GM23338 (cell line): ENCODE data around the gene GAA. TPM values are rescaled to one million over a fixed set of nuclear protein-coding genes. Genes with fewer than 3 reads are reported as not detected.

Experiments
- ATAC-seq: fragments of 200-7000 bp; cut with Tn5 transposase; 3 replicates; pipeline ENCODE4 v1.9.1; 2020
- DNase-seq: peaks from one replicate; pipeline ENCODE4 v3.0.0-alpha.2; 2015; ENCODE audit warnings: low spot score
- H2AFZ ChIP-seq: fragments of 200-600 bp; sonication (generic); 2 replicates; pipeline ENCODE4 v1.8.0; 2016; ENCODE audit warnings: antibody characterized with exemption, mild to moderate bottlenecking, moderate library complexity
- H3F3A ChIP-seq: fragments of 200-600 bp; sonication (generic); replicated peaks from 2 replicates; pipeline ENCODE4 v1.8.0; 2017; ENCODE audit warnings: antibody characterized with exemption, mixed run types, low read depth
- H3K27ac ChIP-seq: fragments of 200-600 bp; sonication (generic); 2 replicates; pipeline ENCODE4 v1.6.1; 2016; ENCODE audit warnings: low read depth
- H3K27me3 ChIP-seq: fragments of 200-600 bp; sonication (generic); 2 replicates; pipeline ENCODE4 v1.8.0; 2016; ENCODE audit warnings: mild to moderate bottlenecking, mixed run types, moderate library complexity; ENCODE audit not compliant: insufficient read depth
- H3K36me3 ChIP-seq: fragments of 200-600 bp; sonication (generic); 2 replicates; pipeline ENCODE4 v1.8.0; 2016; ENCODE audit warnings: mild to moderate bottlenecking; ENCODE audit not compliant: insufficient read depth
- H3K4me1 ChIP-seq: fragments of 200-600 bp; sonication (generic); 2 replicates; pipeline ENCODE4 v1.8.0; 2016; ENCODE audit warnings: mild to moderate bottlenecking, moderate library complexity; ENCODE audit not compliant: insufficient read depth
- H3K4me2 ChIP-seq: fragments of 200-600 bp; sonication (generic); 2 replicates; pipeline ENCODE4 v1.7.1; 2017; ENCODE audit warnings: mixed run types
- H3K4me3 ChIP-seq: fragments of 200-600 bp; sonication (generic); 2 replicates; pipeline ENCODE4 v1.6.1; 2016; ENCODE audit warnings: mixed run types
- H3K79me2 ChIP-seq: fragments of 200-600 bp; sonication (generic); replicated peaks from 2 replicates; pipeline ENCODE4 v1.8.0; 2017; ENCODE audit warnings: mild to moderate bottlenecking; ENCODE audit not compliant: insufficient read depth
- H3K9me2 ChIP-seq: fragments of 200-600 bp; sonication (generic); 2 replicates; pipeline ENCODE4 v1.8.0; 2017; ENCODE audit not compliant: insufficient read depth
- H4K20me1 ChIP-seq: fragments of 200-600 bp; sonication (generic); replicated peaks from 2 replicates; pipeline ENCODE4 v1.8.0; 2017; ENCODE audit warnings: mild to moderate bottlenecking; ENCODE audit not compliant: insufficient read depth
- H3K27ac Mint-ChIP-seq: 2 replicates; pipeline ENCODE4 v1.8.0; 2020; ENCODE audit warnings: inconsistent platforms, mild to moderate bottlenecking, moderate library complexity, mixed read lengths
- H3K27me3 Mint-ChIP-seq: 3 replicates; pipeline ENCODE4 v1.8.0; 2022; ENCODE audit warnings: low read depth, mild to moderate bottlenecking, moderate library complexity, mixed read lengths, inconsistent platforms; ENCODE audit not compliant: insufficient read depth, poor library complexity
- H3K36me3 Mint-ChIP-seq: 3 replicates; pipeline ENCODE4 v1.8.0; 2021; ENCODE audit warnings: low read depth, mild to moderate bottlenecking, inconsistent platforms, moderate library complexity, mixed read lengths
- H3K4me1 Mint-ChIP-seq: 3 replicates; pipeline ENCODE4 v1.8.0; 2020; ENCODE audit warnings: mild to moderate bottlenecking, inconsistent platforms, mixed read lengths
- H3K4me3 Mint-ChIP-seq: 3 replicates; pipeline ENCODE4 v1.8.0; 2021; ENCODE audit warnings: moderate library complexity, mild to moderate bottlenecking, inconsistent platforms, mixed read lengths
- H3K9me3 Mint-ChIP-seq: 3 replicates; pipeline ENCODE4 v1.8.0; 2020; ENCODE audit warnings: moderate library complexity, mild to moderate bottlenecking, inconsistent platforms, mixed read lengths
- CREB1 ChIP-seq: fragments of 250-450 bp; sonication (Bioruptor Pico); IDR thresholded peaks from 2 replicates; pipeline ENCODE4 v1.5.0; 2020; ENCODE audit warnings: low read depth, mild to moderate bottlenecking, moderate library complexity
- CTCF ChIP-seq, 2 experiments: fragments of 200-600 bp in 1 of 2; sonication (generic) in 1 of 2; conservative IDR thresholded peaks; 2 replicates each; pipeline versions ENCODE4 v1.5.1 to v1.6.1; 2016 to 2017; ENCODE audit warnings: antibody characterized with exemption in 2 of 2, low read depth in 2 of 2, mild to moderate bottlenecking in 2 of 2, moderate library complexity in 1 of 2
- ETS1 ChIP-seq: IDR thresholded peaks from 2 replicates; pipeline ENCODE4 v1.6.1; 2016; ENCODE audit warnings: antibody characterized with exemption
- EZH2 ChIP-seq: fragments of 200-600 bp; sonication (generic); IDR thresholded peaks from one replicate; pipeline ENCODE4 v1.8.0; 2017; ENCODE audit warnings: antibody characterized with exemption, mild to moderate bottlenecking, low read depth; ENCODE audit not compliant: unreplicated experiment
- NANOG ChIP-seq: IDR thresholded peaks from 2 replicates; pipeline ENCODE4 v1.6.1; 2016; ENCODE audit warnings: antibody characterized with exemption, borderline replicate concordance
- POLR2AphosphoS5 ChIP-seq: IDR thresholded peaks from 2 replicates; pipeline ENCODE4 v1.6.1; 2016; ENCODE audit warnings: antibody characterized with exemption, low read depth
- ZNF114 ChIP-seq: fragments of 250-450 bp; sonication (Bioruptor Pico); IDR thresholded peaks from 2 replicates; pipeline ENCODE4 v1.5.0; 2020; ENCODE audit warnings: mild to moderate bottlenecking, moderate library complexity
- ZNF462 ChIP-seq: fragments of 250-450 bp; sonication (Bioruptor Pico); IDR thresholded peaks from 2 replicates; pipeline ENCODE4 v1.5.0; 2020; ENCODE audit warnings: mild to moderate bottlenecking, moderate library complexity
- polyA plus RNA-seq: library from polyadenylated mRNA; unstranded; fragments of >200 nt; fragmentation: Nextera tagmentation; extraction: Ambion mirVana; gene quantifications from 2 replicates; pipeline ENCODE4 v1.2.1, GENCODE V29; 2016
- total RNA-seq: library from RNA; depleted of rRNA; stranded (reverse); fragments of >200 nt; shearing (Covaris generic); gene quantifications from 2 replicates; pipeline ENCODE4 v1.2.3, GENCODE V29; 2014

The GAA gene
- total and polyA plus RNA-seq, 2 experiments from 2014 or later, result 72.5 to 98.1 TPM

- TF ChIP-seq ZNF462 (CRISPR knock-in tag), result no peak
- no peak for TF ChIP-seq CTCF (conservative IDR thresholded peaks at IDR 0.05; ENCODE audit: low read depth in 2 of 2)
- TF ChIP-seq NANOG, result no peak
Measured at GRCh38 chr17:80116921-80117380, 15.6 kb downstream of the GAA start (continued).

GRCh38 chr17:80117491-80118401, 16.4 kb downstream of the GAA start:
- no peaks in the 10 kb centered on the region; the same call in 2 of the 3 replicates for H3K9me3 Mint-ChIP-seq
- no peak overlapping the region for H2AFZ ChIP-seq
- H3K4me1 Mint-ChIP-seq, result peaks cover 8% of the 10 kb centered on the region; the same call in 2 of the 3 replicates
- no peak overlapping the region for H3K4me2 ChIP-seq
- peaks cover 10% of the 10 kb centered on the region for H3K27me3 Mint-ChIP-seq
- H3K36me3 Mint-ChIP-seq, result peaks cover 23% of the 10 kb centered on the region; the same call in 2 of the 3 replicates
- H3K9me2 ChIP-seq, result no peaks in the 10 kb centered on the region
- H3K4me3 ChIP-seq, result no peak overlapping the region
- H3K36me3 ChIP-seq, result no peaks in the 10 kb centered on the region; the same call in 1 of the 2 replicates
- H3K27ac ChIP-seq, result no peak overlapping the region
- DNase-seq (no peak), ATAC-seq (no peak)
- no peaks in the 10 kb centered on the region for H3K27me3 ChIP-seq
- no peak overlapping the region for H3K27ac Mint-ChIP-seq
- 0 out of 2 replicates have a peak, but pooled peaks cover 5% of the 10 kb centered on the region for H3F3A ChIP-seq
- H4K20me1 ChIP-seq, result no peaks in the 10 kb centered on the region
- no peak overlapping the region for H3K4me3 Mint-ChIP-seq
- no peaks in the 10 kb centered on the region for H3K79me2 ChIP-seq
- peaks cover 3% of the 10 kb centered on the region; the same call in 1 of the 2 replicates for H3K4me1 ChIP-seq
- no peak for TF ChIP-seq CTCF (conservative IDR thresholded peaks at IDR 0.05; ENCODE audit: low read depth in 2 of 2)
- TF ChIP-seq EZH2, result no peak
- TF ChIP-seq CREB1 (CRISPR knock-in tag), result no peak
- no peak for TF ChIP-seq ZNF114 (CRISPR knock-in tag)
- no peak for TF ChIP-seq POLR2AphosphoS5
- no peak for TF ChIP-seq ETS1
